Parathyroid adenoma (tissue), 2 donors: ENCODE measurements around the gene SCN5A.

Experiments used
- H2AFZ ChIP-seq: fragments of 300-600 bp; sonication (generic); one replicate; pipeline ENCODE4 v1.7.0; 2017; ENCODE audit warnings: antibody characterized with exemption, mild to moderate bottlenecking
- H3K27ac ChIP-seq: fragments of 300-600 bp; sonication (generic); one replicate; pipeline ENCODE4 v1.7.0; 2017
- H3K27me3 ChIP-seq: fragments of 300-600 bp; sonication (generic); one replicate; pipeline ENCODE4 v1.7.0; 2017; ENCODE audit warnings: low read length; ENCODE audit not compliant: control insufficient read depth, insufficient read depth
- H3K36me3 ChIP-seq: fragments of 300-600 bp; sonication (generic); one replicate; pipeline ENCODE4 v1.7.0; 2017; ENCODE audit warnings: low read length; ENCODE audit not compliant: control insufficient read depth, insufficient read depth
- H3K4me1 ChIP-seq: fragments of 300-600 bp; sonication (generic); one replicate; pipeline ENCODE4 v1.7.0; 2017; ENCODE audit warnings: control low read depth
- H3K4me2 ChIP-seq: fragments of 300-600 bp; sonication (generic); one replicate; pipeline ENCODE4 v1.7.0; 2017; ENCODE audit warnings: low read length
- H3K4me3 ChIP-seq: fragments of 300-600 bp; sonication (generic); one replicate; pipeline ENCODE4 v1.7.0; 2017; ENCODE audit warnings: low read depth, low read length
- H3K79me2 ChIP-seq: fragments of 300-600 bp; sonication (generic); one replicate; pipeline ENCODE4 v1.7.0; 2017; ENCODE audit warnings: control low read depth
- H3K9ac ChIP-seq: fragments of 300-600 bp; sonication (generic); one replicate; pipeline ENCODE4 v1.7.0; 2017; ENCODE audit warnings: mild to moderate bottlenecking
- H3K9me3 ChIP-seq: fragments of 300-600 bp; sonication (generic); one replicate; pipeline ENCODE4 v1.7.0; 2017; ENCODE audit warnings: low read length; ENCODE audit not compliant: control insufficient read depth
- CTCF ChIP-seq: fragments of 300-600 bp; sonication (generic); IDR thresholded peaks from one replicate; pipeline ENCODE4 v1.7.0; 2017; ENCODE audit warnings: antibody characterized with exemption, mild to moderate bottlenecking
- donor health status: primary hyperparathyroidism.

Gene SCN5A

GRCh38 chr3:38649500-38650247 is at the start of gene SCN5A:
TSS of gene SCN5A (minus strand) at chr3:38649687. CDS start at chr3:38633307, 16,380 bp downstream.
- H2AFZ ChIP-seq: peak within 1 kb of the TSS; percentile 62
- H3K79me2 ChIP-seq: no peaks in the 10 kb centered on the region
- H3K9ac ChIP-seq: no peak within 1 kb of the TSS
- no peak within 1 kb of the TSS for H3K27ac ChIP-seq
- H3K9me3 ChIP-seq: no peaks in the 10 kb centered on the region
- H3K4me3 ChIP-seq: peak within 1 kb of the TSS; percentile 41
- H3K4me2 ChIP-seq: peak within 1 kb of the TSS; percentile 73
- no peaks in the 10 kb centered on the region for H3K36me3 ChIP-seq
- no peaks in the 10 kb centered on the region for H3K27me3 ChIP-seq
- TF ChIP-seq CTCF: no peak
- no peaks in the 10 kb centered on the region for H3K4me1 ChIP-seq

- no peak overlapping the region for H3K9ac ChIP-seq
Observed at GRCh38 chr3:38698760-38699159, 49.3 kb upstream of the SCN5A start.

GRCh38 chr3:38698061-38698460 is 48.6 kb upstream of the SCN5A start:
- no peak for TF ChIP-seq CTCF
- H3K36me3 ChIP-seq: no peaks in the 10 kb centered on the region
- H2AFZ ChIP-seq: no peak overlapping the region

More at GRCh38 chr3:38698760-38699159, 49.3 kb upstream of the SCN5A start:
- no peak overlapping the region for H2AFZ ChIP-seq
- H3K27me3 ChIP-seq: no peaks in the 10 kb centered on the region
- no peak overlapping the region for H3K4me2 ChIP-seq
- no peaks in the 10 kb centered on the region for H3K9me3 ChIP-seq
- H3K4me1 ChIP-seq: no peaks in the 10 kb centered on the region
- no peak overlapping the region for H3K4me3 ChIP-seq
- H3K27ac ChIP-seq: no peak overlapping the region
- no peak for TF ChIP-seq CTCF
- H3K36me3 ChIP-seq: no peaks in the 10 kb centered on the region
- H3K79me2 ChIP-seq: no peaks in the 10 kb centered on the region

GRCh38 chr3:38696034-38696433 is 46.5 kb upstream of the SCN5A start:
- Histone ChIP-seq H3K4me3 (no peak overlapping the region), H3K79me2 (no peaks in the 10 kb centered on the region), H2AFZ (no peak overlapping the region), H3K9ac (no peak overlapping the region), H3K27ac (no peak overlapping the region), H3K9me3 (no peaks in the 10 kb centered on the region), H3K4me2 (no peak overlapping the region), H3K36me3 (no peaks in the 10 kb centered on the region), H3K4me1 (no peaks in the 10 kb centered on the region), H3K27me3 (no peaks in the 10 kb centered on the region)
- no peak for TF ChIP-seq CTCF

More at GRCh38 chr3:38698061-38698460, 48.6 kb upstream of the SCN5A start:
- Histone ChIP-seq H3K9ac (no peak overlapping the region), H3K4me3 (no peak overlapping the region), H3K79me2 (no peaks in the 10 kb centered on the region), H3K4me2 (no peak overlapping the region), H3K27ac (no peak overlapping the region), H3K4me1 (no peaks in the 10 kb centered on the region), H3K27me3 (no peaks in the 10 kb centered on the region), H3K9me3 (no peaks in the 10 kb centered on the region)

GRCh38 chr3:38690185-38690584 is 40.7 kb upstream of the SCN5A start:
- no peaks in the 10 kb centered on the region for H3K27me3 ChIP-seq
- TF ChIP-seq CTCF: no peak
- no peak overlapping the region for H3K9ac ChIP-seq
- no peak overlapping the region for H3K27ac ChIP-seq
- no peak overlapping the region for H3K4me3 ChIP-seq
- H3K79me2 ChIP-seq: no peaks in the 10 kb centered on the region
- no peaks in the 10 kb centered on the region for H3K9me3 ChIP-seq
- H2AFZ ChIP-seq: no peak overlapping the region
- no peak overlapping the region for H3K4me2 ChIP-seq
- no peaks in the 10 kb centered on the region for H3K4me1 ChIP-seq
- H3K36me3 ChIP-seq: no peaks in the 10 kb centered on the region
